GM19238 (cell line): ENCODE data around the gene HARS1.
"Not testable (repeated sequence)": the region's sequence is repeated elsewhere in the genome, so short reads cannot be mapped to it uniquely, and the experiment has no call there.

Source experiments
- DNase-seq: peaks from one replicate; pipeline ENCODE4 v3.0.0; 2011; ENCODE audit warnings: low spot score; ENCODE audit not compliant: insufficient read length

Gene HARS1

GRCh38 chr5:140690941-140691924 lies at the start of gene HARS1, which contains the start of gene HARS2:
TSS of gene HARS1 (minus strand) at chr5:140691370. CDS start at chr5:140691304, 66 bp downstream.
TSS of gene HARS2 (plus strand) at chr5:140691455. CDS start at chr5:140691649, 194 bp downstream.
- DNase-seq, result peak; percentile 89

- DNase-seq, result no peak
Measured at GRCh38 chr5:140737486-140737885, 46.3 kb upstream of the HARS1 start.

DNA sequence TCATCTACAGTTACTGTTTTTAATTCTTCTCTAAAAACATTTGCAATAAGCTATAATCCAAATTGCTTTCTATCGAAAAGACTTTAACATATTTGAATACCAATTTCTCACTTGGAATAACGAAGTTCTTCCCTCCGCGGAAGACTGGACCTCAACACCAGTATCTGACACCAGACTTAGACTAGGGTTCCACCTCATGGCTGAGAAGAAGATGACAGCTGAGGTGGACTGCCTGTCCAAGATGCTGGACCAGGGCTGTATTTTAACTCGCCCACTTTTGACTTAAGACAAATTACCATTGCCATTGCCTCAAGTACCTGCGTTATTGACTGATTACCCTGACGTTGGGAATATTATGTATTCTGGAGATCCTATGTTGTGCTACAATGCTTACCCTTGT lies 43.2 kb upstream of the HARS1 start:
- no peak for DNase-seq

DNA sequence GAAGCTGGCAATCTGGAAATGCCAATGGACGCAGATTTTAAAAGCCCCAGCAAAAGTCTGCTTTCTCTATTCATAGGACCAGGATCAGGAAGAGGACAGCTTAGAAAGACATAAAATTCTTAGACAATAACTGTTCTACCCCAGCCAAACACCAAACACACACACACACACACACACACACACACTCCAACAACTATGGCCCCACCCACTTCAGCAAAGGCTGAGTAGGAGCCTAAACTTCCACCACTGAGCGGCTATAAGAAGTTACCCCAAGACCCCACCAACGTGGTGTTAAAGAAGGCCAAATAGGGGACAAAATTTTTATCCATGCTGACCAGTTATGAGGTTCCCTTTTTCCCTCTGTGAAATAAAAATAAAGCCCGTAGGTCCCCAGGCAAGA lies 41.9 kb upstream of the HARS1 start:
- no peak for DNase-seq

GRCh38 chr5:140725799-140726471 lies 34.8 kb upstream of the HARS1 start:
- DNase-seq, result peak; percentile 21

- not testable (repeated sequence) for DNase-seq
Measured at GRCh38 chr5:140721395-140721794, 30.2 kb upstream of the HARS1 start.

DNA sequence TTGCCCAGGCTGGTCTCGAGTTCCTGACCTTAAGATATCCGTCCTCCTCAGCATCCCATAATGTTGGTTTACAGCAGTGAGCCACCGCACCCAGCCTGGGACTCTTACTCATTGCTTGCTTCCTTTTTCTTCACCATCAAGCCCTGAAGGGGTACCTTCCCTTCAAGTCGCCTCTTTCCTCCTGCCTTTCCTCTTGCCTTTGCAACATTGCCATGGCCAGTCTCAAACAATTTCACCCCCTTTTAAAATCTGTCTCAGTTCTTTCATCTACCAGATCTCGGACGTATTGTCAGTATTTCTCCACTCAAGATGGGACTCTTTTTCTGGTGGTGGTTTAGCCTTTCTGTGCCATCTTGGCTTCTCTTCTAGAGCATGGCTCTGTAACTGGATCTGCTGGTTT lies 29.6 kb upstream of the HARS1 start:
- not testable (repeated sequence) for DNase-seq

DNA sequence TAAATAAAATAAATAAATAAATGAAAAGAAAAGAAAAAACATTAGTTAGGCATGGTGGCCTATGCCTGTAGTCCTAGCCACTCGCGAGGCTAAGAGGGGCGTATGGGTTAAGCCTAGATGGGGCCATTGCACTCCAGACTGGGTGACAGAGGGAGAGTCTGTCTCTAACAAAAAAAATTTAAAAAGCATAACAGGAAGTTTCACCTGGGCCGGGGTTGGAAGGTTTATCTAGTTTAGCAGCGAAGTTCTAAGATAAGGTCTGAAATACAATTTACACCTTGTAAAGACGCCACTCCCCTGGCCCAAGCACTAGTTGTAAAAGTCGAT lies 27.1 kb upstream of the HARS1 start:
- no peak for DNase-seq

DNA sequence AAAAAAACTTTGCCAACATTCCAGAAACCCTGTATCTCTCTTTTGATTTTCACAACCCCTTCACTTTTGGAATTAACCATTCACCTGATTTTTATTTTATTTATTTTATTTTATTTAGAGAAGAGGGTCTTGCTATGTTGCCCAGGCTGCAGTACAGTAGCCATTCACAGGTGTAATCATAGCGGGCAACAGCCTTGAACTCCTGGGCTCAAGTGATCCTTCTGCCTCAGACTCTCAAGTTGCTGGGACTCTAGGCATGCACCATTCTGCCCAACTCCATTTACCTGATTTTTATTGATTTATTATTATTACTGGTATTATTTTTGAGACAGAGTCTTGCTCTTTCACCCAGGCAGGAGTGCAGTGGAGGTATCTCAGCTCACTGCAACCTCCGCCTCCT lies 25.1 kb upstream of the HARS1 start:
- DNase-seq, result not testable (repeated sequence)

GRCh38 chr5:140713562-140714094 lies 22.5 kb upstream of the HARS1 start:
- DNase-seq, result no peak

GRCh38 chr5:140711794-140712193 lies 20.6 kb upstream of the HARS1 start:
- no peak for DNase-seq

DNA sequence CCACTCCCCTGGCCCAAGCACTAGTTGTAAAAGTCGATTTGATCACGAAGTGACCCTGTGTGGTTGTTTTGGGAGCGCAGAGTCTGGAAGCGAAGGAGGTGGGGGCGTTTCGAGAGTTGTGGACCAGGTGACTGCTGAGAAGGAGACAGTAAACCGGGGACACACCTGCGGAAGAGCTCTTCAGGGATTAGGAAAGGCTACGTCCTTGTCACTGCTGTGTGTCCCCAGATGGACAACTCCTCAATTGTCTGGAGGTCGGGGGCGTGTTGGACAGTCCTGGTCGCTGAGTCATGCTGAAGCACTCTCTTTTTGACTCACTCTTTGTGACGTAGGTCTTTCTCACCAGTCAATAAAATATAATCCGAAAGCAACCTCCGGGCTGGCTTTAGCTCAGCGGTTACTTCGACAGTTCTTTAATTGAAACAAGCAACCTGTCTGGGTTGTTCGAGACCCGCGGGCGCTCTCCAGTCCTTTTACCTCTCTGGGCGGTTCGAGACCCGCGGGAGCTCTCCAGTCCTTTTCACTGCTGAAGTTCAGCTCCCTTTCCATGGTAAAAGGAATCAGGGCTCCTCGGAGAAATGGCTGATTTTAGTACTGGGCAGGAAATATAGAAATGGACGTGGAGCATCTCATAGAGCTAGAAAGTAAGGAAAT lies 19.9 kb upstream of the HARS1 start:
- DNase-seq, result peak; percentile 57

DNA sequence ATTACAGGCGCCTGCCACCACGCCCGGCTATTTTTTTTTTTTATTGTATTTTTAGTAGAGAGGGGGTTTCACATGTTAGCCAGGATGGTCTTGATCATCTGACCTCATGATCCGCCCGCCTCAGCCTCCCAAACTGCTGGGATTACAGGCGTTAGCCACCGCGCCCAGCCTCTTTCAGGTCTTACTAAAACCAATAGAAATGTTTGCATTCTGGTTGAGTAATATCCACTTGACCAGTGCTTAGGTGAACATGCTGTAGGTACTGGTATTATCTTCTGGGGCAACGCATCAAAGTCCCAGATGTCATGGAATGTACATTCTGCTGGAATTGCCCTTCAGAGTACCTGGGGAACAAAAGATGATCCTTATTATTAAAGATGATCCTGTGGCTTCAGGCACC lies 17.6 kb upstream of the HARS1 start:
- not testable (repeated sequence) for DNase-seq

GRCh38 chr5:140707812-140708211 lies 16.6 kb upstream of the HARS1 start:
- no peak for DNase-seq

GRCh38 chr5:140700177-140701144 lies 9.3 kb upstream of the HARS1 start, which contains the start of gene ZMAT2:
TSS of gene ZMAT2 (plus strand) at chr5:140700447. CDS start at chr5:140700461, 14 bp downstream.
- peak; percentile 83 for DNase-seq

DNA sequence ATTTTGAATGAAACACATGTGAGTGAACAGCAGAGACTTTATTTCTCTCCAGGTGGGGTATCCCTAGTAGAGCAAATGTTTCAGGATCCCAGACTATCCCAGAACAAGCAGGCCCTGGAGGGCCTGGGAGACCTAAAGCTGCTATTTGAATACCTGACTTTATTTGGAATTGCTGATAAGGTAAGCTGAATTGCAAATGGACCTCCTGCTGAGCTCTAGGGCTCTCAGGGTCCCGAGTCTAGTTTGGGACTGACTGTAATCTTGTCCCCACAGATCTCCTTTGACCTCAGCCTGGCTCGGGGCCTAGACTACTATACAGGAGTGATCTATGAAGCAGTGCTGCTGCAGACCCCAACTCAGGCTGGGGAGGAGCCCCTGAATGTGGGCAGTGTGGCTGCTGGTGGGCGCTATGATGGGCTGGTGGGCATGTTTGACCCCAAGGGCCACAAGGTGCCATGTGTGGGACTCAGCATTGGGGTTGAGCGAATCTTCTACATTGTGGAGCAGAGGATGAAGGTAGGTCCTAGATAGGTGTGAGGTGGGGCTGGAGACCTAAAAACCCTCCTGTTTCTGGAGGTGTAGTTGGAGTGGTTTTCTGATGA lies 5.8 kb upstream of the HARS1 start:
- no peak for DNase-seq

GRCh38 chr5:140694276-140694675 lies 3.1 kb upstream of the HARS1 start:
- no peak for DNase-seq

GRCh38 chr5:140690376-140690932 lies 716 bp downstream of the HARS1 start:
- no peak for DNase-seq

DNA sequence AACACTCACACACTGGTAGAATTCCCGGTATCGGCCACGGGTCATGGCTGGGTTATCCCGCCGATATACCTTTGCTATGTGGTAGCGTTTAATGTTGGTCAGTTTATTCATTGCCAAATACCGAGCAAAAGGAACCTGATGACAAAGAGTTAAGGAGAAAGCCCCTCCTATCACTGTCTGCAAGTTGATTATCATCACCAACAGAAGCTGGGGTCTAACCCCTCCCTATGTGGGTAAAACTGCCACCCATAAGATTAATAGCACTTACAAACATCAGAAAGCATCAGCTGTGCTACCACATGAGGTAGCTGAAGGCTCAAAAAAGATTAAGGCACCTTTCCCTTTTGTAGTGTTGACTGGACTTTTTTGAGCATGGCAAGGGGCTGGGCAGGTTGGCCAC lies 12.2 kb downstream of the HARS1 start:
- DNase-seq, result no peak

GRCh38 chr5:140677947-140678346 lies 13.2 kb downstream of the HARS1 start:
- DNase-seq, result peak; percentile 44
